ENCODE results near the gene RNF157. TPM values are rescaled to one million over a fixed set of nuclear protein-coding genes. Genes with fewer than 3 reads are reported as not detected.

RNF157 gene
- total RNA-seq, 1 experiment from 2014 or later = 0.86 TPM

DNA sequence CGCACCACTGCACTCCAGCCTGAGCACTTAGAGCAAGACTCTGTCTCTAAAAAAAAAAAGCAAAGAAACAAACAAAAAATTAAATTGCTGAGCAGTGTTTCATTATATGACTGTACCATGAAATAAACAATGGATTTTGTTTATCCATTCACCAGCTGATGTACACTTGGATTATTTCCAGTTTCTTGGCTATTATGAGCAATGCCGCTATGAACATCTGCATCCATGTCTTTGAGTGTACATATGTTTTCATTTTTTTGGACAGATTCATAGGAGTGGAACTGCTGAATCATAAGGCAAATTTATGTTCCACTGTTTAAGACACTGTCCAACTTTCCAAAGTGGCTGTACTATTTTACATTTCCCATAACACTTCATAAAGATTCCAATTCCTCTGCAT, 8.0 kb downstream of the RNF157 start:
- CTCF ChIA-PET = no interaction called here
- ATAC-seq (no peak), DNase-seq (ENCODE audit: low read depth, low spot score) (no peak)
- no peak overlapping the region for H3K27ac ChIP-seq (ENCODE audit: low read depth, low read length)
- no peaks in the 10 kb centered on the region for H3K9me3 ChIP-seq (ENCODE audit: control insufficient read depth in 1 of 2, insufficient read depth in 1 of 2, low read depth in 1 of 2, low read length in 2 of 2)
- H2AFZ ChIP-seq (ENCODE audit: low read depth, low read length, poor library complexity, severe bottlenecking) = no peak overlapping the region
- intact Hi-C loops (cut with micrococcal nuclease) = no loop called here
- H4K20me1 ChIP-seq (ENCODE audit: insufficient read depth) = no peaks in the 10 kb centered on the region
- H3K9ac ChIP-seq (ENCODE audit: low read length) = no peak overlapping the region
- H3K36me3 ChIP-seq (ENCODE audit: control insufficient read depth in 1 of 2, insufficient read depth in 2 of 2, low read length in 2 of 2) = no peaks in the 10 kb centered on the region
- no peaks in the 10 kb centered on the region for H3K9me2 ChIP-seq (ENCODE audit: insufficient read depth)
- no peak overlapping the region for H3K4me2 ChIP-seq (ENCODE audit: low read length)
- TF ChIP-seq EGR1 (IDR thresholded peaks at IDR 0.05; ENCODE audit: low read depth) = no peak
- no peak for TF ChIP-seq YY1 (IDR thresholded peaks at IDR 0.05; ENCODE audit: extremely low read depth, insufficient replicate concordance, low read depth, low read length)
- no peak for TF ChIP-seq RAD21 (IDR thresholded peaks at IDR 0.05; ENCODE audit: low read depth)
- no peak for TF ChIP-seq EZH2 (IDR thresholded peaks at IDR 0.05)
- TF ChIP-seq JUND (IDR thresholded peaks at IDR 0.05) = no peak
- TF ChIP-seq ZFX (IDR thresholded peaks at IDR 0.05) = no peak
- no peak for TF ChIP-seq CEBPB (IDR thresholded peaks at IDR 0.05; ENCODE audit: low read depth)
- TF ChIP-seq SIN3A (IDR thresholded peaks at IDR 0.05; ENCODE audit: low read depth) = no peak
- TF ChIP-seq SRF (IDR thresholded peaks at IDR 0.05; ENCODE audit: low read depth) = no peak
- no peak for TF ChIP-seq ELF1 (IDR thresholded peaks at IDR 0.05; ENCODE audit: borderline replicate concordance, low read depth)
- TF ChIP-seq, protein P1, sequence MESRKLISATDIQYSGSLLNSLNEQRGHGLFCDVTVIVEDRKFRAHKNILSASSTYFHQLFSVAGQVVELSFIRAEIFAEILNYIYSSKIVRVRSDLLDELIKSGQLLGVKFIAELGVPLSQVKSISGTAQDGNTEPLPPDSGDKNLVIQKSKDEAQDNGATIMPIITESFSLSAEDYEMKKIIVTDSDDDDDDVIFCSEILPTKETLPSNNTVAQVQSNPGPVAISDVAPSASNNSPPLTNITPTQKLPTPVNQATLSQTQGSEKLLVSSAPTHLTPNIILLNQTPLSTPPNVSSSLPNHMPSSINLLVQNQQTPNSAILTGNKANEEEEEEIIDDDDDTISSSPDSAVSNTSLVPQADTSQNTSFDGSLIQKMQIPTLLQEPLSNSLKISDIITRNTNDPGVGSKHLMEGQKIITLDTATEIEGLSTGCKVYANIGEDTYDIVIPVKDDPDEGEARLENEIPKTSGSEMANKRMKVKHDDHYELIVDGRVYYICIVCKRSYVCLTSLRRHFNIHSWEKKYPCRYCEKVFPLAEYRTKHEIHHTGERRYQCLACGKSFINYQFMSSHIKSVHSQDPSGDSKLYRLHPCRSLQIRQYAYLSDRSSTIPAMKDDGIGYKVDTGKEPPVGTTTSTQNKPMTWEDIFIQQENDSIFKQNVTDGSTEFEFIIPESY (IDR thresholded peaks at IDR 0.05; ENCODE audit: extremely low read depth, insufficient replicate concordance, low read length) = no peak
- TF ChIP-seq, protein P2, sequence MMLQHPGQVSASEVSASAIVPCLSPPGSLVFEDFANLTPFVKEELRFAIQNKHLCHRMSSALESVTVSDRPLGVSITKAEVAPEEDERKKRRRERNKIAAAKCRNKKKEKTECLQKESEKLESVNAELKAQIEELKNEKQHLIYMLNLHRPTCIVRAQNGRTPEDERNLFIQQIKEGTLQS (IDR thresholded peaks at IDR 0.05) = no peak
- TF ChIP-seq ZNF274 (IDR thresholded peaks at IDR 0.05; ENCODE audit: low read depth, low read length) = no peak
- no peak for TF ChIP-seq TCF7L2 (IDR thresholded peaks at IDR 0.05; ENCODE audit: borderline replicate concordance, extremely low read depth, insufficient read depth, insufficient read length)
- no peak for TF ChIP-seq EZH2phosphoT487 (IDR thresholded peaks at IDR 0.05; ENCODE audit: borderline replicate concordance)
- TF ChIP-seq FOSL1 (IDR thresholded peaks at IDR 0.05; ENCODE audit: low read depth) = no peak
- no peak for TF ChIP-seq CTCF (IDR thresholded peaks at IDR 0.05 in 2 of 3, conservative IDR thresholded peaks at IDR 0.05 in 1 of 3; ENCODE audit: borderline replicate concordance in 1 of 3, insufficient read depth in 1 of 3, low read depth in 2 of 3, low read length in 2 of 3)
- TF ChIP-seq, protein P3, sequence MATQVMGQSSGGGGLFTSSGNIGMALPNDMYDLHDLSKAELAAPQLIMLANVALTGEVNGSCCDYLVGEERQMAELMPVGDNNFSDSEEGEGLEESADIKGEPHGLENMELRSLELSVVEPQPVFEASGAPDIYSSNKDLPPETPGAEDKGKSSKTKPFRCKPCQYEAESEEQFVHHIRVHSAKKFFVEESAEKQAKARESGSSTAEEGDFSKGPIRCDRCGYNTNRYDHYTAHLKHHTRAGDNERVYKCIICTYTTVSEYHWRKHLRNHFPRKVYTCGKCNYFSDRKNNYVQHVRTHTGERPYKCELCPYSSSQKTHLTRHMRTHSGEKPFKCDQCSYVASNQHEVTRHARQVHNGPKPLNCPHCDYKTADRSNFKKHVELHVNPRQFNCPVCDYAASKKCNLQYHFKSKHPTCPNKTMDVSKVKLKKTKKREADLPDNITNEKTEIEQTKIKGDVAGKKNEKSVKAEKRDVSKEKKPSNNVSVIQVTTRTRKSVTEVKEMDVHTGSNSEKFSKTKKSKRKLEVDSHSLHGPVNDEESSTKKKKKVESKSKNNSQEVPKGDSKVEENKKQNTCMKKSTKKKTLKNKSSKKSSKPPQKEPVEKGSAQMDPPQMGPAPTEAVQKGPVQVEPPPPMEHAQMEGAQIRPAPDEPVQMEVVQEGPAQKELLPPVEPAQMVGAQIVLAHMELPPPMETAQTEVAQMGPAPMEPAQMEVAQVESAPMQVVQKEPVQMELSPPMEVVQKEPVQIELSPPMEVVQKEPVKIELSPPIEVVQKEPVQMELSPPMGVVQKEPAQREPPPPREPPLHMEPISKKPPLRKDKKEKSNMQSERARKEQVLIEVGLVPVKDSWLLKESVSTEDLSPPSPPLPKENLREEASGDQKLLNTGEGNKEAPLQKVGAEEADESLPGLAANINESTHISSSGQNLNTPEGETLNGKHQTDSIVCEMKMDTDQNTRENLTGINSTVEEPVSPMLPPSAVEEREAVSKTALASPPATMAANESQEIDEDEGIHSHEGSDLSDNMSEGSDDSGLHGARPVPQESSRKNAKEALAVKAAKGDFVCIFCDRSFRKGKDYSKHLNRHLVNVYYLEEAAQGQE (IDR thresholded peaks at IDR 0.05; ENCODE audit: low read depth) = no peak
- TF ChIP-seq SP1 (IDR thresholded peaks at IDR 0.05; ENCODE audit: low read depth) = no peak
- no peak for TF ChIP-seq MAX (IDR thresholded peaks at IDR 0.05)
- BruUV-seq (replicated peaks) = no TSS peak
- RAD21 ChIA-PET (ENCODE audit: low non-redundant PET in 1 of 2, low total read pairs in 2 of 2, uncharacterized antibody in 2 of 2, unreplicated experiment in 2 of 2) = no interaction called here
- H3K79me2 ChIP-seq (ENCODE audit: insufficient read depth, low read length) = no peaks in the 10 kb centered on the region
- H3K27me3 ChIP-seq (ENCODE audit: insufficient read depth, low read length) = peaks cover 11% of the 10 kb centered on the region; the same call in 1 of the 2 replicates
- H3K4me1 ChIP-seq (ENCODE audit: control insufficient read depth in 1 of 2, insufficient read depth in 2 of 2, low read length in 2 of 2) = peaks cover 0 to 7% of the 10 kb centered on the region in 2 experiments; a peak in 1 of 4 replicates
- no peak overlapping the region for H3K4me3 ChIP-seq (replicated peaks in 1 of 2; ENCODE audit: low read depth in 1 of 2, low read length in 2 of 2)
- POLR2A ChIA-PET = no interaction called here

All from HCT116 (cell line).